GM12878 (cell line): ENCODE data around the gene MESP2. TPM values are rescaled to one million over a fixed set of nuclear protein-coding genes. Genes with fewer than 3 reads are reported as not detected.

Source experiments
- ATAC-seq: fragments of 200-7000 bp; cut with Tn5 transposase; 3 replicates; pipeline ENCODE4 v1.9.1; 2020; ENCODE audit warnings: mild to moderate bottlenecking, moderate library complexity
- Bru-seq: library from RNA; stranded (reverse); fragments of 400-500 nt; gene quantifications from one replicate; lab custom pipeline; 2021; lab: Mats Ljungman, UMichigan
- BruChase-seq, 2 experiments: library from RNA; stranded (reverse); fragments of 400-500 nt; gene quantifications; one replicate each; lab custom pipeline; 2021; lab: Mats Ljungman, UMichigan
- BruUV-seq: library from RNA; stranded (reverse); fragments of 400-500 nt; replicated peaks from 2 replicates; lab custom pipeline; 2021; lab: Mats Ljungman, UMichigan
- CTCF ChIA-PET: fragments of 300-600 bp; sonication (Branson Sonifier 250); formaldehyde crosslinking; extraction: SDS; loops from one replicate; lab custom pipeline; 2021; ENCODE audit warnings: inconsistent platforms; lab: Yijun Ruan, JAX
- POLR2A ChIA-PET: fragments of 350-600 bp; formaldehyde crosslinking; extraction: SDS; loops from one replicate; lab custom pipeline; 2021; ENCODE audit warnings: inconsistent platforms; lab: Charles Lee
- RAD21 ChIA-PET: fragments of 300-600 bp; sonication (Branson Sonifier 250); formaldehyde crosslinking; loops from one replicate; lab custom pipeline; 2023; ENCODE audit warnings: antibody characterized with exemption; ENCODE audit not compliant: unreplicated experiment; lab: Charles Lee
- SMC1A ChIA-PET: fragments of 300-600 bp; sonication (Branson Sonifier 250); formaldehyde crosslinking; loops from one replicate; lab custom pipeline; 2023; ENCODE audit not compliant: unreplicated experiment, uncharacterized antibody; lab: Charles Lee
- DNase-seq: peaks from one replicate; pipeline ENCODE4 v3.0.0-alpha.2; 2011; ENCODE audit warnings: low read depth, low spot score
- FAIRE-seq: peaks from 3 replicates; lab custom pipeline; 2011; peaks lifted over from hg19 to GRCh38; lab: Jason Lieb, UNC
- H2AFZ ChIP-seq: 2 replicates; pipeline ENCODE4 v1.6.0; 2011; ENCODE audit warnings: low read depth, low read length, control low read depth; ENCODE audit not compliant: control insufficient read depth
- H3K27ac ChIP-seq: 2 replicates; pipeline ENCODE4 v1.5.1; 2011; ENCODE audit warnings: control low read depth; ENCODE audit not compliant: control insufficient read depth, insufficient read depth
- H3K27me3 ChIP-seq, 2 experiments: replicated peaks in 1 of 2; 2 replicates each; pipeline versions ENCODE4 v1.6.0 to v1.6.1; 2011; ENCODE audit warnings: low read length in 1 of 2; ENCODE audit not compliant: control insufficient read depth in 2 of 2, insufficient read depth in 2 of 2
- H3K36me3 ChIP-seq, 2 experiments: 2 replicates each; pipeline ENCODE4 v1.5.1; 2011; ENCODE audit warnings: low read length in 1 of 2; ENCODE audit not compliant: control insufficient read depth in 2 of 2, insufficient read depth in 2 of 2
- H3K4me1 ChIP-seq: 2 replicates; pipeline ENCODE4 v1.6.1; 2011; ENCODE audit warnings: mild to moderate bottlenecking, low read length, moderate library complexity, mixed read lengths; ENCODE audit not compliant: control insufficient read depth, insufficient read depth
- H3K4me2 ChIP-seq: 2 replicates; pipeline ENCODE4 v1.6.0; 2011; ENCODE audit warnings: control low read depth; ENCODE audit not compliant: control insufficient read depth, insufficient read depth
- H3K4me3 ChIP-seq: fragments of 200-600 bp; sonication (generic); 2 replicates; pipeline ENCODE4 v1.5.1; 2016
- H3K79me2 ChIP-seq: 2 replicates; pipeline ENCODE4 v1.6.0; 2011; ENCODE audit warnings: low read length; ENCODE audit not compliant: control insufficient read depth, insufficient read depth
- H3K9ac ChIP-seq: 2 replicates; pipeline ENCODE4 v1.8.0; 2011; ENCODE audit warnings: low read length, control low read depth, mixed read lengths; ENCODE audit not compliant: control insufficient read depth, insufficient read depth
- H3K9me3 ChIP-seq: replicated peaks from 3 replicates; pipeline ENCODE4 v1.5.1; 2011; ENCODE audit warnings: mild to moderate bottlenecking, low read length; ENCODE audit not compliant: control insufficient read depth, insufficient read depth
- H4K20me1 ChIP-seq: 2 replicates; pipeline ENCODE4 v1.6.0; 2011; ENCODE audit not compliant: control insufficient read depth, insufficient read depth
- CTCF ChIP-seq, 3 experiments: IDR thresholded peaks in 2 of 3; conservative IDR thresholded peaks in 1 of 3; 2 replicates each; pipeline ENCODE4 v1.5.1; 2011; ENCODE audit warnings: low read depth in 3 of 3, low read length in 3 of 3, mild to moderate bottlenecking in 3 of 3, control low read depth in 2 of 3, moderate library complexity in 2 of 3, inconsistent platforms in 1 of 3, mixed read lengths in 1 of 3; ENCODE audit not compliant: control insufficient read depth in 2 of 3, insufficient read depth in 1 of 3; ENCODE audit errors: extremely low read depth in 1 of 3
- IKZF1 ChIP-seq: fragments of 450-650 bp; conservative IDR thresholded peaks from 2 replicates; pipeline ENCODE4 v1.6.1; 2017; ENCODE audit warnings: antibody characterized with exemption, mild to moderate bottlenecking
- NFXL1 ChIP-seq: fragments of 450-650 bp; IDR thresholded peaks from 2 replicates; pipeline ENCODE4 v1.6.1; 2017; ENCODE audit warnings: antibody characterized with exemption, mild to moderate bottlenecking, borderline replicate concordance
- NRF1 ChIP-seq: conservative IDR thresholded peaks from 2 replicates; pipeline ENCODE4 v1.6.1; 2011; ENCODE audit warnings: mild to moderate bottlenecking, low read depth, low read length, improper control_type of control experiment
- RB1 ChIP-seq: fragments of 450-650 bp; formaldehyde crosslinking; IDR thresholded peaks from 2 replicates; pipeline ENCODE4 v1.6.1; 2017; ENCODE audit warnings: mild to moderate bottlenecking, borderline replicate concordance
- ZBTB33 ChIP-seq: fragments of 450-650 bp; IDR thresholded peaks from 2 replicates; pipeline ENCODE4 v1.6.1; 2017; ENCODE audit warnings: mild to moderate bottlenecking
- ZNF207 ChIP-seq: fragments of 450-650 bp; IDR thresholded peaks from 2 replicates; pipeline ENCODE4 v1.6.1; 2014; ENCODE audit warnings: antibody characterized with exemption, mild to moderate bottlenecking, borderline replicate concordance
- WGBS: methylation state at CpG from one replicate; pipeline ENCODE4 v1.1.6; 2016; ENCODE audit warnings: low lambda C conversion rate; ENCODE audit not compliant: insufficient replicate concordance, insufficient coverage; ENCODE audit errors: missing lambda C conversion rate; 5-methylcytosine and 5-hydroxymethylcytosine counted together
- in situ Hi-C: fragments of 300-500 bp; cut with MboI; formaldehyde crosslinking; loops from 9 replicates; pipeline ENCODE4 v1.14.3; 2018; ENCODE audit warnings: mixed read lengths
- intact Hi-C: fragments of 100-400 bp; cut with micrococcal nuclease; formaldehyde crosslinking; loops from one replicate; pipeline ENCODE4 v1.14.2; 2022; ENCODE audit not compliant: unreplicated experiment
- long read RNA-seq, 2 experiments: library from polyadenylated mRNA; unstranded; transcript quantifications; one replicate each; pipeline ENCODE4 v2.0.0, GENCODE V29; 2019 to 2020
- polyA minus RNA-seq, 3 experiments: library from RNA; depleted of rRNA, polyadenylated mRNA; stranded (reverse); fragments of >200 nt; gene quantifications; 2 replicates each; pipeline ENCODE4 v1.2.3, GENCODE V29; 2011
- polyA plus RNA-seq, 11 experiments: library from polyadenylated mRNA; depleted of rRNA in 4 of 11; unstranded in 6 of 11; stranded (reverse) in 5 of 11; fragments of >200 nt; fragmentation: Nextera tagmentation in 4 of 11; fragmentation: Illumina TruSeq in 1 of 11; extraction: Ambion mirVana in 4 of 11; extraction: Trizol in 1 of 11; gene quantifications; 1 replicate in 1 of 11; 2 replicates in 10 of 11; pipeline versions ENCODE4 v1.2.1 to v1.2.3, GENCODE V29; 2011 to 2016; ENCODE audit warnings: inconsistent platforms in 2 of 11, missing spikeins in 2 of 11, low read depth in 1 of 11
- total RNA-seq, 4 experiments: library from RNA; depleted of rRNA in 3 of 4; stranded (reverse); fragments of >200 nt in 3 of 4; fragmentation: Illumina TruSeq in 1 of 4; extraction: Trizol in 1 of 4; gene quantifications; 2 replicates each; pipeline versions ENCODE4 v1.2.1 to v1.2.3, GENCODE V29; 2013 to 2021
- TF ChIP-seq, protein P1 (sequence below): IDR thresholded peaks from 2 replicates; pipeline ENCODE4 v1.6.1; 2012; ENCODE audit warnings: mild to moderate bottlenecking, low read depth, low read length

Gene MESP2, protein sequence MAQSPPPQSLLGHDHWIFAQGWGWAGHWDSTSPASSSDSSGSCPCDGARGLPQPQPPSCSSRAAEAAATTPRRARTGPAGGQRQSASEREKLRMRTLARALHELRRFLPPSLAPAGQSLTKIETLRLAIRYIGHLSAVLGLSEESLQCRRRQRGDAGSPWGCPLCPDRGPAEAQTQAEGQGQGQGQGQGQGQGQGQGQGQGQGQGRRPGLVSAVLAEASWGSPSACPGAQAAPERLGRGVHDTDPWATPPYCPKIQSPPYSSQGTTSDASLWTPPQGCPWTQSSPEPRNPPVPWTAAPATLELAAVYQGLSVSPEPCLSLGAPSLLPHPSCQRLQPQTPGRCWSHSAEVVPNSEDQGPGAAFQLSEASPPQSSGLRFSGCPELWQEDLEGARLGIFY
- total RNA-seq (2013; cell fraction: nucleolus; rRNA removed): not detected in 2 replicates
- total RNA-seq (2014; rRNA removed) (not detected in 2 replicates), total RNA-seq (2014; rRNA removed; fragmentation: Illumina TruSeq; extraction: Trizol) (not detected in 2 replicates), total RNA-seq (2021) (not detected in 2 replicates), polyA plus RNA-seq (2011; rRNA removed) (not detected in 2 replicates), polyA plus RNA-seq (2014; fragmentation: Illumina TruSeq; extraction: Trizol) (not detected in 2 replicates), polyA plus RNA-seq (2014; fragmentation: Nextera tagmentation; extraction: Ambion mirVana) (not detected), polyA plus RNA-seq (2014; rRNA removed) (0.04 TPM in 1 of 2 replicates, not detected in the other), polyA plus RNA-seq (2016; fragmentation: Nextera tagmentation; extraction: Ambion mirVana) (not detected), polyA minus RNA-seq (2011; rRNA and poly(A)+ RNA removed) (not detected in 2 replicates), Bru-seq, nascent RNA (not detected), BruChase-seq, experiment 1, labeled RNA remaining after a 6-hour chase (not detected), BruChase-seq, experiment 2, labeled RNA remaining after a 2-hour chase (not detected)
- polyA plus RNA-seq (2011; ENCODE audit: low read depth): not detected
- polyA plus RNA-seq (2011; cell fraction: cytosol; rRNA removed): not detected in 2 replicates
- not detected in 2 replicates for polyA plus RNA-seq (2011; cell fraction: nucleus; rRNA removed)
- not detected in 2 replicates for polyA plus RNA-seq (2012)
- not detected in 2 replicates for polyA minus RNA-seq (2011; cell fraction: cytosol; rRNA and poly(A)+ RNA removed)
- polyA minus RNA-seq (2011; cell fraction: nucleus; rRNA and poly(A)+ RNA removed): not detected in 2 replicates
- long read RNA-seq, experiment 1: 0 reads
- long read RNA-seq, experiment 2: 0 reads

GRCh38 chr15:89776274-89777072 lies at the start of gene MESP2:
Gene MESP2, plus strand, starts transcription at chr15:89776332. Its CDS starts 26 bp downstream, at chr15:89776358.
- H3K9ac ChIP-seq: no peak within 1 kb of the TSS; the same call in 1 of the 2 replicates
- ChIA-PET CTCF (interaction anchor here (0.6 to 7.0 kb wide), 3 partner anchors 15 to 660 kb away, joined by 3 to 40 read pairs (median 9); no protein-coding TSS in a partner anchor), RAD21 (interaction anchor here (1.2 kb wide), 1 partner anchor 26 kb away, joined by 3 read pairs; no protein-coding TSS in a partner anchor), POLR2A (no interaction called here), SMC1A (no interaction called here)
- ATAC-seq (peak; percentile 88), FAIRE-seq (peak; percentile 84), DNase-seq (no peak)
- no peaks in the 10 kb centered on the region for H4K20me1 ChIP-seq
- no TSS peak for BruUV-seq
- H3K4me1 ChIP-seq: peaks cover 21% of the 10 kb centered on the region
- H3K4me2 ChIP-seq: peak within 1 kb of the TSS; percentile 92
- intact Hi-C loops (no loop called here), in situ Hi-C loops (no loop called here)
- no peaks in the 10 kb centered on the region for H3K27me3 ChIP-seq
- no peaks in the 10 kb centered on the region for H3K79me2 ChIP-seq
- WGBS: 16% methylated on average over 70 of the region's 82 CpGs
- H3K4me3 ChIP-seq: peak within 1 kb of the TSS; percentile 57; the same call in 1 of the 2 replicates
- H3K9me3 ChIP-seq: no peaks in the 10 kb centered on the region
- peak within 1 kb of the TSS; percentile 94 for H2AFZ ChIP-seq
- no peak within 1 kb of the TSS for H3K27ac ChIP-seq
- no peaks in the 10 kb centered on the region for H3K36me3 ChIP-seq
- TF ChIP-seq CTCF (IDR thresholded peaks at IDR 0.05 in 2 of 3, conservative IDR thresholded peaks at IDR 0.05 in 1 of 3; ENCODE audit: control insufficient read depth in 2 of 3, extremely low read depth in 1 of 3, insufficient read depth in 1 of 3, low read depth in 3 of 3, low read length in 3 of 3): peak; percentile 8 to 33 (median 12); a peak in 3 of 6 replicates
- TF ChIP-seq RB1: no peak
- peak; percentile 42; the same call in 1 of the 2 replicates for TF ChIP-seq NFXL1
- no peak for TF ChIP-seq ZBTB33
- peak; percentile 51 for TF ChIP-seq NRF1
- TF ChIP-seq ZNF207: no peak
- TF ChIP-seq, protein P1, sequence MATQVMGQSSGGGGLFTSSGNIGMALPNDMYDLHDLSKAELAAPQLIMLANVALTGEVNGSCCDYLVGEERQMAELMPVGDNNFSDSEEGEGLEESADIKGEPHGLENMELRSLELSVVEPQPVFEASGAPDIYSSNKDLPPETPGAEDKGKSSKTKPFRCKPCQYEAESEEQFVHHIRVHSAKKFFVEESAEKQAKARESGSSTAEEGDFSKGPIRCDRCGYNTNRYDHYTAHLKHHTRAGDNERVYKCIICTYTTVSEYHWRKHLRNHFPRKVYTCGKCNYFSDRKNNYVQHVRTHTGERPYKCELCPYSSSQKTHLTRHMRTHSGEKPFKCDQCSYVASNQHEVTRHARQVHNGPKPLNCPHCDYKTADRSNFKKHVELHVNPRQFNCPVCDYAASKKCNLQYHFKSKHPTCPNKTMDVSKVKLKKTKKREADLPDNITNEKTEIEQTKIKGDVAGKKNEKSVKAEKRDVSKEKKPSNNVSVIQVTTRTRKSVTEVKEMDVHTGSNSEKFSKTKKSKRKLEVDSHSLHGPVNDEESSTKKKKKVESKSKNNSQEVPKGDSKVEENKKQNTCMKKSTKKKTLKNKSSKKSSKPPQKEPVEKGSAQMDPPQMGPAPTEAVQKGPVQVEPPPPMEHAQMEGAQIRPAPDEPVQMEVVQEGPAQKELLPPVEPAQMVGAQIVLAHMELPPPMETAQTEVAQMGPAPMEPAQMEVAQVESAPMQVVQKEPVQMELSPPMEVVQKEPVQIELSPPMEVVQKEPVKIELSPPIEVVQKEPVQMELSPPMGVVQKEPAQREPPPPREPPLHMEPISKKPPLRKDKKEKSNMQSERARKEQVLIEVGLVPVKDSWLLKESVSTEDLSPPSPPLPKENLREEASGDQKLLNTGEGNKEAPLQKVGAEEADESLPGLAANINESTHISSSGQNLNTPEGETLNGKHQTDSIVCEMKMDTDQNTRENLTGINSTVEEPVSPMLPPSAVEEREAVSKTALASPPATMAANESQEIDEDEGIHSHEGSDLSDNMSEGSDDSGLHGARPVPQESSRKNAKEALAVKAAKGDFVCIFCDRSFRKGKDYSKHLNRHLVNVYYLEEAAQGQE: peak; percentile 51; the same call in 1 of the 2 replicates
- TF ChIP-seq IKZF1: peak; percentile 78
